Mucosa of stomach (tissue), 1 donor: ENCODE data around the gene TNFRSF8.
A peak's percentile ranks its signal among the peaks of the same experiment; 100 is the strongest.

ENCODE experiments used
- H3K27me3 ChIP-seq: one replicate; pipeline ENCODE4 v1.7.0; 2013; ENCODE audit warnings: mild to moderate bottlenecking, low read length; ENCODE audit not compliant: control insufficient read depth, insufficient read depth
- H3K36me3 ChIP-seq: one replicate; pipeline ENCODE4 v1.7.0; 2013; ENCODE audit warnings: low read length; ENCODE audit not compliant: control insufficient read depth, insufficient read depth
- H3K4me1 ChIP-seq: one replicate; pipeline ENCODE4 v1.7.0; 2013; ENCODE audit warnings: mild to moderate bottlenecking, low read length; ENCODE audit not compliant: control insufficient read depth, insufficient read depth
- H3K4me3 ChIP-seq: one replicate; pipeline ENCODE4 v1.7.0; 2013; ENCODE audit warnings: low read length
- H3K9ac ChIP-seq: one replicate; pipeline ENCODE4 v1.7.0; 2013; ENCODE audit warnings: mild to moderate bottlenecking, low read length, moderate library complexity
- H3K9me3 ChIP-seq: one replicate; pipeline ENCODE4 v1.7.0; 2013; ENCODE audit warnings: mild to moderate bottlenecking, low read length, moderate library complexity; ENCODE audit not compliant: control insufficient read depth
- donor health status: Pancreatic carcinoma.

Gene TNFRSF8

DNA sequence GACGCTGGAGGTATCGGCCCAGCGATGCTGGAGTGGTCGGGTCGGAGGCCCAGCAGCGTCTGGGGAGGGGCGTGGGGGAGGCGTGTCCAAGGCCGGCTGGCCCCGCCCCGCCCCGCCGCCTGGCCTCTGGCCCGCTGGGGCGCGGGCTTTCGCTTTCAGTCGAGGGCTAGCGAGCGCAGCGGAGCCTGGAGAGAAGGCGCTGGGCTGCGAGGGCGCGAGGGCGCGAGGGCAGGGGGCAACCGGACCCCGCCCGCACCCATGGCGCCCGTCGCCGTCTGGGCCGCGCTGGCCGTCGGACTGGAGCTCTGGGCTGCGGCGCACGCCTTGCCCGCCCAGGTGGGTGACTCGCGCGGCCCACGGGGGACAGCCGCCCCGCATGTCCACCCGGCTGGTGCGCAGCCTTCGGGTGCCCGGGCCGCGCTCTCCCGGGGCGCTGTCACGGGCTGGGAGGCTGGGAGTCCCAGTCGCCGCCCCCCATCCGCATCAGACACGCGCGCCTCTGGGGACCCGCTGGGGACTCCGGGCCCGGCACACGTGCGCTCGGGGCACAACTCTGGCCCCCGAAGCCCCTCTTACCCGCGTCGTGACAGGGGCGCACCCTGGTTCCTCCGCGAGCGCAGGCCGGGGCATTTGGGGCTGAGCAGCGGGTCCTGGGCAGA is 103.9 kb downstream of the TNFRSF8 start, which contains the start of gene TNFRSF1B:
TNFRSF1B (plus strand) TSS at position 158 of the 659 bp plus-strand sequence; CDS start at position 259, 101 bp downstream.
- Histone ChIP-seq H3K4me1 (peaks cover 49% of the 10 kb centered on the region), H3K36me3 (no peaks in the 10 kb centered on the region), H3K9me3 (no peaks in the 10 kb centered on the region), H3K9ac (peak within 1 kb of the TSS; percentile 66), H3K27me3 (no peaks in the 10 kb centered on the region), H3K4me3 (peak within 1 kb of the TSS; percentile 54)

DNA sequence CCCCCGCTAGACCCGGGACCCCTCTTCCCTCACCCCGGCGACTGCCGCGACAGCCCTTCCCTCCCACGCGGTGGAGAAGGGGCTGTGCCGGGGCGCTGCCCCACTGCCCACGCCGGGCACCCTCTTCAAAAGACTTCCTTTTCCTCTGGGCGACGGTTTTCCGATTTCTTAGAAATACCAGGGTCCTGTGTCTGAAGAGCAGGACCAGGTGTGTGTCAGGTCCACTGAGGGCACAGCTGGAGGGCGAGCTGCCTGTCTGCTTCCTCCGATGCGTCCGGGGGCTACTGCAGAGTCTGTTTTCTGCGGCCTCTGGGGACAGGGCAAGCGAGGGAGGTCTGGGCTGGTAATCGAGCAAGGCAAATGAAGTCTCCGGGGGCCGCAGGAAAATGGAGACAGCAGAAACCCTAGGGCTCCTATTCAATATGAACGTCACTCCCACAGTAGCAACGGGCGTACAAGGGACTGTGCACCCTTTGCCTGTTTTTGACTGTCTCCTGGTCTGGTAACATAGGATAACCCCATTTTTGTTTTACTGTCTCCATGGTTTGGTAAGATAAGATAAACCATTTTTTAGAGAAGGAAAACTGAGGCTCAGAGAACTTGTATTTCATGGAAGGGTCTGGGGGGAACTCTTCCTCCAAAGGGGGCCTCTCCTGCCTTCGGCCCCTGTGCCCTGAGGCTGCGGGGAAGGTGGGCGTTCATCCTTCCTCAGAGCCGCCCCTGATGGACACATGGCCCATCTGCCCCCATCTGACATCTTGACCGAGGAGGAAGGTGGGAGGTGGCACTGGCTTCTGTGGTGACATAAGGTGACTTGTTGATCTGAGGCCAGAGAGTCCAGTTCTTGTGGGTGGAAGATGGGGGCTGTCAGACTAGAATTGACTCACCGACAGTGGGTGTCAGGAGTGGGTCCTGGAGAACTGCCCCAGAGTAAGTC is 104.7 kb downstream of the TNFRSF8 start:
- peaks cover 41% of the 10 kb centered on the region for H3K4me1 ChIP-seq
- no peaks in the 10 kb centered on the region for H3K9me3 ChIP-seq

DNA sequence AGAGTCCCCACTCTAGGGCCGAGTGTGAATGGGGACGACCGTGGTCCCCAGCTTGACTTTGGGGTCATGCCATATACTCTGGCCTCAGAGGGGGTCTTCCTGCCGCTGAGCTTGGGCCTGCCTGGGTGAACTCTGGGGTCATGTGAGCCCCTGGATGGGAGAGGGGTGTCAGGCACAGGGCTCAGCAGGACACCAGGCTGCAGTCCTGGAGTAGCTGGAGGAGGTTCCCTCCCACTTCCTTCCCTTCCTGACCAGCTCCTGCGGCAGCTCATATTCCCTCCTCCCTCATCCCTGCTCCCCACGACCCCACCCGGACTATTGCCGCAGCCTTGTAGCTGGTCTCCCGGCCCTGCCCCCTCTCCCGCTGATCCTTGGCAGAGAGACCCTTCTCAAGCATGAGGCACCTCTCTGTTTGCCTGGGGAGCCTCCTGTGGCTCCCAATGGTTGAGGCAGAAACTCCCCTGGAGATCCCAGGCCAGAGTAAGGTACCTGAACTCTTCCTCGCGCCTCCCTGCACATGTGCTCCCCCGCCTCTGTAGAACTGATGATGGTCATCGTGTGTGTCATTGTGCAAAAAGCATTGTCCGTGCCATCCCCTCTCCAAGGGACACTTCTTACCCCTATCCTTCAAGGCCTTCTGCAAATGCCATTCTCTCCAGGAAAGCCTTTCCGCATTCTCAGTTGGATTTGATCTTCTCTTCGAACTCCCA is 105.5 kb downstream of the TNFRSF8 start:
- H3K4me1 ChIP-seq, result peaks cover 32% of the 10 kb centered on the region

More for the DNA sequence above, 104.7 kb downstream of the TNFRSF8 start:
- Histone ChIP-seq H3K27me3 (no peaks in the 10 kb centered on the region), H3K9ac (peak overlapping the region; percentile 66), H3K4me3 (peak overlapping the region; percentile 54), H3K36me3 (no peaks in the 10 kb centered on the region)

DNA sequence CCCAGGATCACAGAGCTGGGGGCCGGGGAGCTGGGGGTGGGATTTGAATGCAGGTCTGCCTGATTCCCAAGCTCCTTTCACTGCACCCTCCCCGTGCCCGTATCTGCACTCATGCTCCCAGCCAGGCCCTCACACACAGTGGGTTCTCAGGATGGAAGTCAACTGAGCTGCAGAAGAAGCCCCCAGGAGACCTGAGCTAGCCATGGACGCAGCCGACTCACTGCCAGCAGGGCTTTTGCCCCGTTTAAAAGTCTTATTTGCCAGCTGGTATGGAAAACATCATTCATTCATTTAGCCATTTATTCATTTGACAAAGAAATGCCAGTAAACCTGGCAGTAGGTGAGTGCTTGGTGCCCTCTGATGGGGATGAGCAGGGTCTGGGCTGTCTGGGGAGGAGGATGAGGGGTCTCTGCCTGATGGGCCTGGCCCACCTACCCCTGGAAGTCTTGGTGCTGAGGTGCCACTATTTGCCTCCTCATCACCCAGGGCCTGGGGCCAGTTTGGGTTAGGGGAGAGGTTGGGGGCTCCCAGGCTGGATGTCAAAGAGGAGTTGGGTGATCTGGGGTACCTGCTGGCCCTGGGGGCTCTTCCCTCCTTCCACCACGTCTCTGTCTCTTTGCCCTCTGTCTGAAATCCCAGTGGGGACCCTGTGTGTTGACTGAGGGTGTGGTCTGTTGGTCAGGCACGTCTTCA is 106.5 kb downstream of the TNFRSF8 start:
- H3K9ac ChIP-seq, result peak overlapping the region; percentile 43
- H3K4me3 ChIP-seq, result no peak overlapping the region
- no peaks in the 10 kb centered on the region for H3K27me3 ChIP-seq
- H3K36me3 ChIP-seq, result no peaks in the 10 kb centered on the region
- peaks cover 23% of the 10 kb centered on the region for H3K4me1 ChIP-seq
- no peaks in the 10 kb centered on the region for H3K9me3 ChIP-seq

More for the DNA sequence above, 105.5 kb downstream of the TNFRSF8 start:
- Histone ChIP-seq H3K27me3 (no peaks in the 10 kb centered on the region), H3K9me3 (no peaks in the 10 kb centered on the region), H3K4me3 (no peak overlapping the region), H3K36me3 (no peaks in the 10 kb centered on the region), H3K9ac (peak overlapping the region; percentile 66)

DNA sequence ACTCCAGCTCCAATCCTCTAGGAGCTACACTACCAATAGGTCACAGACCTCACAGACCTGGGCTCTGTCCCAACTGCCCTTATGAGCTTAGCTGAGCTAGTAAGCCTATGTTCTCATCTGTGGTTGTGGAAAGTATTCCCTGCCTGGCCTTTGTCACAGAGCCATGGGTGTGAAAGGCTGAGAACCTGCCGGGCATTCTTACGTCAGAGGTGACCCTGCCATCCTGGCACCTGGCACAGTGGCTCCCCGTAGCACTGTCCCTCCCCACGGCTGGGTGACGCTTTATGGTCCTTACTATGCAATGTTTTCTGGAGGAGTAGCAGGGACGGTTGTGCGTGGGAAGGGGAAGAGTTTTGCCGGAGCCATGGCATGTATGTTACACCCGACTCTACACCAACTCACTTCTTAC is 107.2 kb downstream of the TNFRSF8 start:
- no peaks in the 10 kb centered on the region for H3K36me3 ChIP-seq
- H3K4me3 ChIP-seq, result no peak overlapping the region
- no peaks in the 10 kb centered on the region for H3K9me3 ChIP-seq
- peak overlapping the region; percentile 43 for H3K9ac ChIP-seq
- peaks cover 29% of the 10 kb centered on the region for H3K4me1 ChIP-seq
- no peaks in the 10 kb centered on the region for H3K27me3 ChIP-seq

DNA sequence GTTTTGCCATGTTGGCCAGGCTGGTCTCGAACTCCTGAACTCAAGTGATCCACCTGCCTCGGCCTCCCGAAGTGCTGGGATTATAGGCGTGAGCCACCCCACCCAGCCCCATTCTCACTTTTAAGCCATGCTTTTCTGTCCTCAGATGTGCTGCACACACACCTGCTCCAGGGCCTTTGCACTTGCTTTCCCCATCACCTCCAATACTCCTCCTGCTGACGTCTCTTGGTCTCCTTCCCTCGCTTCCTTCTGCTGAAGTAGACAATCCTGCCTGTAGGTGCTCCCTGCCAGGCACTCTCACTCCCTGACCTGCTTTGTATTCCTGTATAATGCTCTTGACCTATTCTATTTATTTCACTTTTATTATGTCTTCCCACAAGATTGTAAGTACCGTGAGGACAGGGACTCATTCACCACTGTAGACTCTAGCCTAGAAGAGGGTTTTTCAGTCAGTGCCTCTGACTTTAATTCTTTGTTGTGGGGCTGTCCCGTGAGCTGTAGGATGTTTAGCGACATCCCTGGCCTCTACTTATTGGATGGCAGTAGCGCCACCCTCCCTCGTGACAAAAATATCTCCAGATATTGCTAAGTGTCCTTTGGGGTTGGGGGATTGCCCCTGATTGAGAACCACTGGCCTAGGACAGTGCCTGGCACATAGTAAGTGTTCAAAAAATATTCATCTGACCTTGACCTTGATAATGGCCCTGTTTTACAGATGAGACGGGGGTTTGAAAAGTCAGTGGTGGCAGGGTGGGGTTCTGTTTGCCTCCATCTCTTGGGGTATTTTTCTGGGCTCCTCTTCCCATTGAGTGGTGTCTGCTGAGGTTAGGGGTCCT is 108.3 kb downstream of the TNFRSF8 start:
- no peak overlapping the region for H3K4me3 ChIP-seq
- H3K36me3 ChIP-seq, result no peaks in the 10 kb centered on the region
- peaks cover 33% of the 10 kb centered on the region for H3K4me1 ChIP-seq
- no peaks in the 10 kb centered on the region for H3K9me3 ChIP-seq
- no peak overlapping the region for H3K9ac ChIP-seq
- H3K27me3 ChIP-seq, result no peaks in the 10 kb centered on the region

DNA sequence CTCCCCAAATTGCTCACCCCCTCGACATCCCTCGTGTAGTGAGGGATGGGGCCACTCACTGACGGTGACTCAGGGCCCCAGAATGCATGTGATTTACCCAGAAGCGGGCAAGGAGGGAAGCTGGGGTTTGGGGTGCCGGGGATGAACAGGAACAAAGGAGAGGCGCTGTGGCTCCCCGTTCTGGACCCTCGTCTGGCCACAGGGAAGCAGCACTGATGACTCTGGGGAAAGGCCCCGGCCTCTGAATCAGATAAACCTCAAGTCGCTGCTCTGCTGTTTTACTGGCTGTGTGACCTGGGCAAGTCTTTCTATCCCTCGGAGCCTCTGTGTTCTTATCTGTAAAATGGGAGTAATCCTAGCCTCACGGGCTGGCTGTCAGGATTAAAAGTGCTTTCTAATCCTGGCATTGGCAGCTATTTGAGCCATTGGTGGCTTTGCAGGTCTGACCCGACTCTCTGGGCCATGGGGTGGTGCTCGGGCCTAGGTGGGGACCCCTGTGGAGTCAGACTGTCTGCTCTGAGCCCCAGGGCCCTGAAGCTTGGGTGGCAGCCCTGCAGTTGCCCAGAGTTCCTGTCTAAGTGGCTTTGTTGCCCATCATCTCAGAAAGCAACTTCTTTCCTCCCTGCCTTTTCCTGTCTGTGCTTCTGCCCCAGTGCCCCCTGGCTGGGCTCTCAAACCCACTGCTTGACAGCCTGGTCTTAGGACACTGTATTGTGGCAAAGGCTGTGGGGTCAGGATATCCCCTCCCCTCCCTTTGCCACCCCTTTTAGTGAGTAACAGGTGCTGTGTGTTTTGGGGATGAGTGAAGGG is 109.1 kb downstream of the TNFRSF8 start:
- no peaks in the 10 kb centered on the region for H3K27me3 ChIP-seq
- H3K4me1 ChIP-seq, result peaks cover 35% of the 10 kb centered on the region
- H3K9ac ChIP-seq, result peak overlapping the region; percentile 8
- H3K4me3 ChIP-seq, result no peak overlapping the region
- H3K36me3 ChIP-seq, result no peaks in the 10 kb centered on the region
- H3K9me3 ChIP-seq, result no peaks in the 10 kb centered on the region

DNA sequence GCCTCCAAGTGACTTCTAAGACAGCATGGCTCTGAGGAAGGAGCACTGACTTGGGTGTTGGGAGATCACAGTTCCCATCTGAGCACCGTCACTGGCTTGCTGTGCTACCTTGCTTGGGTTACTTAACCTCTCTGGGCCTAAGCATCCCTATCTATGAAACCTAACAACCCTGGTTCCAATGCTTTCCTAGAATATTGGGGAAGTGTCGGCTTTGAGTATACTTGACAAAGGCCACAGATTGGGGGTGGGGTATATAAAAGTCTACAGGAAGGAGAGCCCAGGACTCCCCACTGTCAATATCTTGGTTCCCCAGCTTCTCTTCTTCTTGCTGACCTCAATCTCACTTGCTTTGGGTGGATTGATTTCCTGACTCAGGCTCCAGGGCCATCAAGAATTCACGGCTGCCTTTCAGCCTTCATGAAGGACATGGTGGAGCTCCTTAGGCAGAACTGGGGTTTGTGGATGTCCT is 110.0 kb downstream of the TNFRSF8 start:
- no peak overlapping the region for H3K4me3 ChIP-seq
- H3K4me1 ChIP-seq, result peaks cover 31% of the 10 kb centered on the region
- H3K27me3 ChIP-seq, result no peaks in the 10 kb centered on the region
- peak overlapping the region; percentile 45 for H3K9ac ChIP-seq
- H3K9me3 ChIP-seq, result no peaks in the 10 kb centered on the region
- H3K36me3 ChIP-seq, result no peaks in the 10 kb centered on the region

DNA sequence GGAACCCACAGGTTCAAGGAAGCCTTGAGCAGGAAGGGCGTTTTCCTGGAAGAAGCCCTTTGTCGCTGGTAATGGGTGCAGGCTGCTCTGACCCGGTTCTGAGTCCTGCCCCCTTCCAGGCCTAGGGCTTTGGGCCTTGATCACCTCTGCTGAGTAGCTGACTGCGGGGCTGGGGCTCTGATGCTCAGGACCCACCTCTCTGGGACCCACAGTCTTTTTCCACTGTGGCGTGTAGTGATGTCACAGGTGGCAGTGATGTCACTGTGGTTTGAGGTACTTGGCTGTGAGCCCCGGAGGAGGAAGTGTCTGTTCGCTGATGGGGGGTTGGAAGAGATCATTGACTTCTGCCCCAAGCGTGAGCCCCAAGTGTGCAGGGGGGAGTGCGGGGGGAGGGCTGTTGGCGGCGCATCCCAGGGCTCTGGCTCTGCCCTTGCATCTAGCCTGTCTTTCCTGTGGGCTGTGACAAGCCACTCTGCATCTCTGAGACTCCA is 110.6 kb downstream of the TNFRSF8 start:
- H3K9me3 ChIP-seq, result no peaks in the 10 kb centered on the region
- no peak overlapping the region for H3K9ac ChIP-seq
- no peak overlapping the region for H3K4me3 ChIP-seq
- H3K27me3 ChIP-seq, result no peaks in the 10 kb centered on the region
- H3K4me1 ChIP-seq, result peaks cover 27% of the 10 kb centered on the region
- H3K36me3 ChIP-seq, result no peaks in the 10 kb centered on the region
